HFF-Myc (cell line): ENCODE results near the gene MSANTD2.

Experiments used
- DNase-seq: peaks from one replicate; pipeline ENCODE4 v3.0.0-alpha.2; 2011; ENCODE audit warnings: low read depth; ENCODE audit errors: extremely low read depth
- H3K4me3 ChIP-seq: replicated peaks from 2 replicates; pipeline ENCODE4 v1.5.1; 2011; ENCODE audit warnings: low read depth, mild to moderate bottlenecking, control low read depth, low read length
- CTCF ChIP-seq: IDR thresholded peaks from 2 replicates; pipeline ENCODE4 v1.5.1; 2012; ENCODE audit warnings: mild to moderate bottlenecking, low read depth, low read length, control low read depth; ENCODE audit errors: missing control alignments

MSANTD2 gene

GRCh38 chr11:124745835-124746620 lies 54.2 kb downstream of the MSANTD2 start:
- TF ChIP-seq CTCF, result no peak

GRCh38 chr11:124745270-124745834 lies 54.9 kb downstream of the MSANTD2 start:
- no peak overlapping the region for H3K4me3 ChIP-seq
- no peak for TF ChIP-seq CTCF
- no peak for DNase-seq

More at GRCh38 chr11:124745835-124746620, 54.2 kb downstream of the MSANTD2 start:
- H3K4me3 ChIP-seq, result peak overlapping the region; percentile 49
- no peak for DNase-seq

GRCh38 chr11:124743050-124743449 lies 57.2 kb downstream of the MSANTD2 start:
- no peak for DNase-seq
- TF ChIP-seq CTCF, result no peak
- no peak overlapping the region for H3K4me3 ChIP-seq

GRCh38 chr11:124742555-124742954 lies 57.7 kb downstream of the MSANTD2 start:
- TF ChIP-seq CTCF, result no peak
- no peak overlapping the region for H3K4me3 ChIP-seq
- no peak for DNase-seq

GRCh38 chr11:124740277-124740882 lies 59.8 kb downstream of the MSANTD2 start:
- no peak for DNase-seq
- peak overlapping the region; percentile 52 for H3K4me3 ChIP-seq
- peak; percentile 29 for TF ChIP-seq CTCF

- peak within 1 kb of the TSS; percentile 52 for H3K4me3 ChIP-seq
- TF ChIP-seq CTCF, result no peak
- peak; percentile 40 for DNase-seq
Observed at GRCh38 chr11:124739479-124740276, 60.5 kb downstream of the MSANTD2 start, which contains the start of gene NRGN. Gene NRGN, plus strand, starts transcription at chr11:124739942. Its CDS starts 143 bp downstream, at chr11:124740085.
